GM21576 (cell line): Measurements from ENCODE around the gene USH1G.
"Not testable (repeated sequence)": the region's sequence is repeated elsewhere in the genome, so short reads cannot be mapped to it uniquely, and the experiment has no call there.

Source experiments
- ATAC-seq: cut with Tn5 transposase; IDR thresholded peaks from one replicate; pipeline ENCODE4 v1.9.1; 2021; ENCODE audit warnings: mild to moderate bottlenecking, moderate library complexity; ENCODE audit not compliant: unreplicated experiment

Gene USH1G

GRCh38 chr17:74922694-74923537 is at the start of gene USH1G:
TSS of gene USH1G (minus strand) at chr17:74923255. CDS start at chr17:74923073, 182 bp downstream.
- no peak for ATAC-seq

GRCh38 chr17:74972107-74972972 is 49.3 kb upstream of the USH1G start, which contains the start of gene HID1:
TSS of gene HID1 (minus strand) at chr17:74972759. CDS start at chr17:74972656, 103 bp downstream.
- ATAC-seq = no peak

- ATAC-seq = no peak
Observed at GRCh38 chr17:74971842-74972106, 48.7 kb upstream of the USH1G start.

DNA sequence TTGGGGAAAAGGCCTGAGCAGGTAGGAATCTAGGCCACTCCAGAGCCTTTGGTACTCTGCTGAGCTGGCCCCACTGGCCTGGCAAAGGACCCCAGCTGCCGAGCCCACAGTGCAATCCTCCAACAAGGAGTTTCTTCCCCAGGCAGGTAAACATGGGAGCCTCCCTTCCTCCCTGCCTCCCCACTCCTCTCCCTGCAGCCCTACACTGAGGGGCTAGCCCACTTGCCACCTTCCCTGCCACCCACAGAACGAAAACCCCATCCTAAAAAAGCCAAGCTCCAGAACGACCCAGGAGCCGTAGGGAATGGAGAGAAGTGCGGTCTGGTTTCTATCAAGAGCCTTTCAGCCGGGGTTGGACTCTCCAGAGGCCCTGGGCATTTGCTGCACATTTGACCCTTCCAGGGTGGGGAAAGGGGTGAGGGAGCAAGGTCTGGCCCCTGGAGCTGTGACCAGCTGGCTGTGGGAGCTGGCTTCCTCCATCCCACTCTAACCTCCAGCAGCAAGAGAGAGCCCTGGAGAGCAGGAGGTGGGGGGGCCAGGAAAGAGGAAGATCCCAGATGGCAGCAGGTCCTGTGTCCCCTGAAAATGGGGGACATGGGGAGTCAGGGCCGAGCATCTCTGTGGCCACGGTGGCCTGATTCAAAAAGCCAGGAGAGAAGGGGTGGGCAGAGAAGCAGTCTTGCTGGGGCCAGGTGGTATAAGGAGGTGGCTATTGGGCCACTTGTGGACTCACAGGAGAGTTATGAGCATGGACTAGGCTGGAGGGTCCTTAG is 48.2 kb upstream of the USH1G start:
- ATAC-seq = no peak

DNA sequence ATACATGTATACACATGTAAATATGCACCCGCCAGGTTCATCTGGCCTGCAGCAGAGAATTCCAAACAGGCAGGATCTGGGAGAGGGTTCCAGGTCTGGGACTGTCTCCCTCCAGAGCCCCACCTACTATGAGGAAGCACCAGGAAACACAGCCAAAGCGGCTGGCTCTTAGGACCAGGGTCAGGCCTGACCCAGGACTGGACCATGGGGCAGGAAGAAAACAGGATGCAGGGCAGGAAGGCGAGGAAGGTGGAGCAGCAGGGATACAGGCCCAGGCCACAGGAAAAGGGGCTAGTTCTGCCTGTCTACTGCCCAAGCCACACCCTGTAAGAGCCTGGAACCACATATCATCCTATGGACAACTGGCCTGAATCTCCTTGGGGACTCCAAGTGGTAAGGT is 47.3 kb upstream of the USH1G start:
- ATAC-seq = no peak

- ATAC-seq = not testable (repeated sequence)
Observed at GRCh38 chr17:74969501-74969900, 46.4 kb upstream of the USH1G start.

- ATAC-seq = no peak
Observed at GRCh38 chr17:74968361-74968780, 45.3 kb upstream of the USH1G start.

GRCh38 chr17:74964988-74965622 is 42.0 kb upstream of the USH1G start:
- no peak for ATAC-seq

DNA sequence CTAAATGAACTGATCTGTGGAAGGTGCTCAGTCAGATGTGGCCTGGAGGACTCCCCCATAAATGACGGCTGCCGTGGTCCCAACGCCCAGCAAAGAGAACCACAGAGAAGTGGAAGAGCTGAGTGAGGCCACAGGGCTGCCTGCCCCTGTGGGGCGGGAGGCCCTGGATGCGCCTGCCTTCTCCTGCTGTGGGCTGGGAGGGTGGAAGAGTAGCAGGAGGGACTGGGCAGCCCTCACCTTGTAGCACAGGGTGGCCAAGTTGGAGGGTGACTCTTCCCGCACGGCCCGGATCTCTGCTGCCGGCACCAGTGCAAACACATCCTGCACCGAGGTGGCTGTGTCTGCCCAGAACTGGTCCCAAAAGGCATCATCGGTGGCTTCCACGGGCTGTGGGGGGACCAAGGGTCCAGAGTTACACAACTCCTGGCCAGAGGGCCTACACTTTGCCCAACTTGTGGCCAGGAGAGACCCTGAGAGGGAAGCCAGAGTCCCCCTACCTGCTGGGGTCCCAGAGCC is 41.2 kb upstream of the USH1G start:
- ATAC-seq = no peak

DNA sequence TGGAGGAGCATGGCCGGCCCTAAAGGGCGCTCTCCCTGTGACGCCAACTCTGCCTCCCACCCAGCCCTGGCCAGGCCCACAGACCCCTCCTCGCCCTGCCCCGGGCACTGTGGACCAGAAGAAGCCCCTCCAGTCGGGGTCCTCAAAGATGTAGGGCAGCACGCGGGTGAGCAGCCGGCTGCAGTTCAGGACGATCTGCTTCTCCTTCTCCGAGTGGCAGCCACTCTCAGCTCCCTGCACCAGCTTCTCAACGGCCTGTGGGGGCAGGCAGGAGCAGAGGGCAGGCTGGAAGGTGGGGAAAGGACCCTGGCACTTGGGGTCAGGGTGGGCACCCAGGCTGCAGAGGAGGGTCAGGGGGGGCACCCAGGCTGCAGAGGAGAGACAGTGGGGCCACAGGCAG is 40.6 kb upstream of the USH1G start:
- no peak for ATAC-seq

- ATAC-seq = no peak
Observed at GRCh38 chr17:74962622-74963394, 39.8 kb upstream of the USH1G start.

GRCh38 chr17:74961657-74962350 is 38.7 kb upstream of the USH1G start:
- no peak for ATAC-seq

DNA sequence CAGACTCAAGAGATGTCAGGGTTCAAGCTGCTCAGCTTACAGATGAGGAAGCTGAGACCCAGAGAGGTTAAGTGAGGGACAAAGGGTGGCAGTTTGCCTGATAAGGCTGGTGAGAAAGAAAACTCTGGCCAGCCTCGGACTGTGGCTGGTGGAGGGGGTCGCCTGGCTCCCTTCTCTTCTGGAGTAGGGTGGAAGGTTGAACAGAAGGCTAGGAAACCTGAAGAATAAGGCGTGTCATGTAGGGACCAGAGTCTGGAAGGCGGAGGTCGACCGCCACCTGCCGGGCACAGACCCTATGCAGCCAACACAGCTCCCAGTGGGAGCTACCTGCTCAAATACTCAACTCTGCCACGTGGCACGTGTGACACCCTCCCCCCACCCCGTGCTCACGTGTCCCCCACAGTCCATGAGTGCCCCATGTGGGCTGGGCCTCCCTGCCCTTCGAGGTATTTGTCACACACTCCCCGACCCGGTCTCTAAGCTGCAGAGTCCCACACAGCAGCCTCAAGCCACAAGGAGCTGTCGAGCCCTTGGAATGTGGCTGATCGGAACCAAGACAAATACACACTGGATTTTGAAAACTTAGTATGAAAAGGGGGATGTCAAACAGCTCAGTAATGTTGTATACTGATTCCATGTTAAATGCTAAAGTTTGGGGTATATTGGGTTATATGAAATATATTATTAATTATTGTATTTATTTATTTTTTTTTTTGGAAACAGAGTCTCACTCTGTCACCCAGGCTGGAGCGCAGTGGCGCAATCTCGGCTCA is 37.7 kb upstream of the USH1G start:
- no peak for ATAC-seq

GRCh38 chr17:74959826-74960515 is 36.9 kb upstream of the USH1G start:
- no peak for ATAC-seq

GRCh38 chr17:74957935-74958740 is 35.1 kb upstream of the USH1G start:
- ATAC-seq = no peak

GRCh38 chr17:74956093-74956492 is 33.0 kb upstream of the USH1G start:
- no peak for ATAC-seq
